SK-N-SH (cell line): ENCODE measurements around the gene CATSPERZ. TPM values are rescaled to one million over a fixed set of nuclear protein-coding genes. Genes with fewer than 3 reads are reported as not detected.
A peak's percentile ranks its signal among the peaks of the same experiment; 100 is the strongest.

ENCODE experiments used
- CTCF ChIA-PET: fragments of 300-600, 350-600 bp; formaldehyde crosslinking; extraction: SDS; loops from one replicate; lab custom pipeline; 2021; lab: Yijun Ruan, JAX
- POLR2A ChIA-PET: fragments of 350-600 bp; sonication (Branson Sonifier 250); formaldehyde crosslinking; extraction: SDS; loops from one replicate; lab custom pipeline; 2020; ENCODE audit warnings: antibody characterized with exemption, inconsistent platforms; lab: Yijun Ruan, JAX
- DNase-seq: peaks from one replicate; pipeline ENCODE4 v3.0.0; 2012
- H2AFZ ChIP-seq: fragments of 200-600 bp; sonication (generic); 2 replicates; pipeline ENCODE4 v1.8.1; 2016; ENCODE audit warnings: antibody characterized with exemption, mild to moderate bottlenecking, low read depth
- H3F3A ChIP-seq: fragments of 200-600 bp; sonication (generic); replicated peaks from 2 replicates; pipeline ENCODE3; 2016; ENCODE audit warnings: antibody characterized with exemption, mild to moderate bottlenecking; ENCODE audit not compliant: insufficient read depth
- H3K27ac ChIP-seq, 2 experiments: fragments of 200-500 bp in 1 of 2; fragments of 200-600 bp in 1 of 2; sonication (Bioruptor generic) in 1 of 2; sonication (generic), shearing (Covaris generic) in 1 of 2; 2 replicates each; pipeline versions ENCODE4 v1.5.1 to v1.6.1; 2014 to 2016; ENCODE audit warnings: low read depth in 2 of 2, inconsistent platforms in 1 of 2, low read length in 1 of 2, mild to moderate bottlenecking in 1 of 2, mixed read lengths in 1 of 2
- H3K27me3 ChIP-seq: fragments of 200-600 bp; sonication (generic), shearing (Covaris generic); 2 replicates; pipeline ENCODE4 v1.6.1; 2016; ENCODE audit warnings: mixed run types; ENCODE audit not compliant: insufficient read depth
- H3K36me3 ChIP-seq, 2 experiments: fragments of 200-500 bp in 1 of 2; fragments of 200-600 bp in 1 of 2; sonication (Bioruptor generic) in 1 of 2; sonication (generic) in 1 of 2; replicated peaks in 1 of 2; 2 replicates each; pipeline versions ENCODE3 to v1.5.1; 2014 to 2016; ENCODE audit warnings: low read length in 1 of 2, mild to moderate bottlenecking in 1 of 2; ENCODE audit not compliant: insufficient read depth in 2 of 2, control insufficient read depth in 1 of 2
- H3K4me1 ChIP-seq, 2 experiments: fragments of 200-500 bp in 1 of 2; fragments of 200-600 bp in 1 of 2; sonication (Bioruptor generic) in 1 of 2; sonication (generic), shearing (Covaris generic) in 1 of 2; 2 replicates each; pipeline versions ENCODE4 v1.5.1 to v1.6.1; 2014 to 2016; ENCODE audit warnings: low read depth in 1 of 2, low read length in 1 of 2, mixed run types in 1 of 2; ENCODE audit not compliant: insufficient read depth in 2 of 2, control insufficient read depth in 1 of 2
- H3K4me2 ChIP-seq: fragments of 200-600 bp; sonication (generic), shearing (Covaris generic); 2 replicates; pipeline ENCODE4 v1.6.1; 2017; ENCODE audit warnings: mixed run types
- H3K4me3 ChIP-seq, 2 experiments: fragments of 200-500 bp in 1 of 2; fragments of 200-600 bp in 1 of 2; sonication (Bioruptor generic) in 1 of 2; sonication (generic), shearing (Covaris generic) in 1 of 2; 2 replicates each; pipeline versions ENCODE4 v1.5.1 to v1.8.1; 2014 to 2016; ENCODE audit warnings: low read depth in 2 of 2, inconsistent platforms in 1 of 2, low read length in 1 of 2, mild to moderate bottlenecking in 1 of 2, mixed read lengths in 1 of 2, moderate library complexity in 1 of 2
- H3K79me2 ChIP-seq: fragments of 200-600 bp; sonication (generic); 2 replicates; pipeline ENCODE4 v1.8.1; 2017; ENCODE audit warnings: mild to moderate bottlenecking; ENCODE audit not compliant: insufficient read depth
- H3K9ac ChIP-seq: fragments of 200-600 bp; sonication (generic); 2 replicates; pipeline ENCODE4 v1.6.1; 2017; ENCODE audit warnings: mixed run types
- H3K9me2 ChIP-seq: fragments of 200-600 bp; sonication (generic); 2 replicates; pipeline ENCODE4 v1.6.1; 2017; ENCODE audit warnings: mixed run types
- H3K9me3 ChIP-seq: fragments of 200-600 bp; sonication (generic); 2 replicates; pipeline ENCODE4 v1.6.1; 2017; ENCODE audit warnings: mixed run types, mild to moderate bottlenecking, moderate library complexity
- H4K20me1 ChIP-seq: fragments of 200-600 bp; sonication (generic); 2 replicates; pipeline ENCODE4 v1.6.1; 2017; ENCODE audit warnings: mild to moderate bottlenecking, mixed run types; ENCODE audit not compliant: insufficient read depth
- ELF1 ChIP-seq: IDR thresholded peaks from 2 replicates; pipeline ENCODE4 v1.4.0; 2012
- EP300 ChIP-seq, 2 experiments: IDR thresholded peaks; 2 replicates each; pipeline versions ENCODE4 v1.4.0 to v1.6.1; 2012; ENCODE audit warnings: borderline replicate concordance in 1 of 2, low read depth in 1 of 2, low read length in 1 of 2
- EZH2phosphoT487 ChIP-seq: fragments of 200-600 bp; sonication (generic); IDR thresholded peaks from 2 replicates; pipeline ENCODE4 v1.6.1; 2017; ENCODE audit warnings: low read depth, mixed run types, mild to moderate bottlenecking, antibody characterized with exemption, moderate library complexity, borderline replicate concordance
- FOSL2 ChIP-seq: IDR thresholded peaks from 2 replicates; pipeline ENCODE4 v1.4.0; 2012; ENCODE audit warnings: low read depth, mild to moderate bottlenecking, moderate library complexity, borderline replicate concordance
- FOXJ3 ChIP-seq: sonication (generic); formaldehyde crosslinking; IDR thresholded peaks from 2 replicates; pipeline ENCODE4 v1.5.1; 2020; ENCODE audit warnings: mild to moderate bottlenecking, missing genetic modification reagents
- FOXM1 ChIP-seq: IDR thresholded peaks from 2 replicates; pipeline ENCODE4 v1.4.0; 2012; ENCODE audit warnings: low read depth, mild to moderate bottlenecking
- GATA2 ChIP-seq: sonication (generic); formaldehyde crosslinking; IDR thresholded peaks from 2 replicates; pipeline ENCODE4 v1.5.0; 2020; ENCODE audit warnings: mild to moderate bottlenecking, missing genetic modification reagents
- IRF3 ChIP-seq: fragments of 150-350 bp; IDR thresholded peaks from 2 replicates; pipeline ENCODE4 v1.6.1; 2016; ENCODE audit warnings: mild to moderate bottlenecking, low read depth, low read length
- JUND ChIP-seq: IDR thresholded peaks from 2 replicates; pipeline ENCODE4 v1.4.0; 2012
- MEF2A ChIP-seq: IDR thresholded peaks from 2 replicates; pipeline ENCODE4 v1.4.0; 2012; ENCODE audit warnings: low read depth, borderline replicate concordance
- MXI1 ChIP-seq: IDR thresholded peaks from 2 replicates; pipeline ENCODE4 v1.6.1; 2012; ENCODE audit warnings: mild to moderate bottlenecking, low read depth, low read length, improper control_type of control experiment
- NFIC ChIP-seq: IDR thresholded peaks from 2 replicates; pipeline ENCODE4 v1.4.0; 2012; ENCODE audit warnings: borderline replicate concordance
- NRF1 ChIP-seq: IDR thresholded peaks from 2 replicates; pipeline ENCODE4 v1.6.1; 2012; ENCODE audit warnings: low read depth, mild to moderate bottlenecking, low read length
- RAD21 ChIP-seq: IDR thresholded peaks from 2 replicates; pipeline ENCODE4 v1.6.1; 2012; ENCODE audit warnings: mild to moderate bottlenecking, low read length
- RCOR1 ChIP-seq: fragments of 150-350 bp; IDR thresholded peaks from 2 replicates; pipeline ENCODE4 v1.6.1; 2017; ENCODE audit warnings: antibody characterized with exemption, low read length
- RFX5 ChIP-seq: IDR thresholded peaks from 2 replicates; pipeline ENCODE4 v1.6.1; 2012; ENCODE audit warnings: mild to moderate bottlenecking, improper control_type of control experiment, low read length
- RXRA ChIP-seq: IDR thresholded peaks from 2 replicates; pipeline ENCODE4 v1.4.0; 2012; ENCODE audit warnings: low read depth, mild to moderate bottlenecking, borderline replicate concordance
- SIN3A ChIP-seq: IDR thresholded peaks from 2 replicates; pipeline ENCODE4 v1.6.1; 2012; ENCODE audit warnings: low read depth, mild to moderate bottlenecking, low read length, moderate library complexity, borderline replicate concordance
- SMC3 ChIP-seq: IDR thresholded peaks from 2 replicates; pipeline ENCODE4 v1.6.1; 2012; ENCODE audit warnings: low read depth, low read length, improper control_type of control experiment
- TAF1 ChIP-seq: IDR thresholded peaks from 2 replicates; pipeline ENCODE4 v1.6.1; 2012; ENCODE audit warnings: low read depth, mild to moderate bottlenecking, low read length, moderate library complexity, borderline replicate concordance
- TCF12 ChIP-seq: IDR thresholded peaks from 2 replicates; pipeline ENCODE4 v1.4.0; 2012
- WGBS: methylation state at CpG from one replicate; pipeline ENCODE4 v1.1.6; 2017; ENCODE audit warnings: low lambda C conversion rate; 5-methylcytosine and 5-hydroxymethylcytosine counted together
- polyA plus RNA-seq, 3 experiments: library from polyadenylated mRNA; depleted of rRNA; stranded (reverse); fragments of >200 nt; gene quantifications; 2 replicates each; pipeline ENCODE4 v1.2.3, GENCODE V29; 2012
- TF ChIP-seq, protein P1 (sequence below): fragments of 150-350 bp; IDR thresholded peaks from 2 replicates; pipeline ENCODE4 v1.6.1; 2017; ENCODE audit warnings: antibody characterized with exemption, low read length, low read depth, borderline replicate concordance
- TF ChIP-seq, protein P2 (sequence below): IDR thresholded peaks from 2 replicates; pipeline ENCODE4 v1.4.0; 2012; ENCODE audit warnings: low read depth
- TF ChIP-seq, protein P3 (sequence below): fragments of 200-600 bp; sonication (generic); IDR thresholded peaks from 2 replicates; pipeline ENCODE4 v1.6.1; 2017; ENCODE audit warnings: antibody characterized with exemption, mild to moderate bottlenecking, moderate library complexity
- TF ChIP-seq, protein P4 (sequence below): IDR thresholded peaks from 2 replicates; pipeline ENCODE4; 2012
- TF ChIP-seq, protein P5 (sequence below): IDR thresholded peaks from 2 replicates; pipeline ENCODE4 v1.4.0; 2012; ENCODE audit warnings: low read depth, borderline replicate concordance

The CATSPERZ gene
- polyA plus RNA-seq, 1 of the 3 experiments (the other 2 are of a cell fraction) = 0.54 TPM

- TF ChIP-seq FOXM1 (no peak), MEF2A (no peak), FOXJ3 (CRISPR knock-in tag) (no peak), RCOR1 (no peak)
Observed at GRCh38 chr11:64304032-64304315, 3.8 kb downstream of the CATSPERZ start (continued).

DNA sequence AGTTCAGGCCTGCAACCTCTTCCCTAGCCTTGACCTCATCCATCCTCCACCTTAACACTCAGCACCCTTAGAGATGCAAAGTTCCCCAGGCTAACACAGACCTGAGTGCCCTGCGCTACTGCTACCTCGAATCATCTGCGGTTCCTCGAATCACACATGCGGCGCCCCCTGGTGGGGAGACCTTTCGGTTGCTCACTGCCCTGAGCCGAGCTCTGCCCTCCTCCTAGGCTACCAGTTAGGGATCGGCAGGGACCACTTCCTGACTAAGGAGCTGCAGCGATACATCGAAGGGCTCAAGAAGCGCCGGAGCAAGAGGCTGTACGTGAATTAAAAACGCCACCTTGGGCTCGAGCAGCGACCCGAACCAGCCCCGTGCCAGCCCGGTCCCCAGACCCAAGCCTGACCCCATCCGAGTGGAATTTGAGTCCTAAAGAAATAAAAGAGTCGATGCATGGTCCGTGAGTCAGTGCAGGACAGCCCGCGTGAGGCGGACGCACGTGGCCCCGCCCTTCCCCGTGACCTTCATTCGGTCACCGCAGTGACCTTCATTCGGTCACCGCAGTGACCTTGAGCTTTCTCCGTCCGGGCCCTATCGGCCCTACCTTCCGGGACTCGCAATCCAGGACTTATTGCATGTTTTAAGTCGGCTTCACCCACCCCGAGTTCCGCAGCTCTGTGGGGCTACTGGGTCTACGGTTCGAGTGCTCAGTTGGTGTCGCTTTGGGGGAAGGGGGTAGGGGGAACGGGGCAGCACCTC, 4.3 kb downstream of the CATSPERZ start:
- under 1% methylated on average over 41 of the region's 46 CpGs for WGBS
- Histone ChIP-seq H3K27me3 (no peaks in the 10 kb centered on the region), H3K4me3 (peak overlapping the region; percentile 67 to 82), H3K4me2 (peak overlapping the region; percentile 84), H3K79me2 (peaks cover 28% of the 10 kb centered on the region; the same call in 1 of the 2 replicates), H2AFZ (peak overlapping the region; percentile 70; the same call in 1 of the 2 replicates), H3F3A (peaks cover 12% of the 10 kb centered on the region), H3K9ac (peak overlapping the region; percentile 68), H3K27ac (peak overlapping the region; percentile 83 to 96), H3K9me2 (no peaks in the 10 kb centered on the region), H3K4me1 (peaks cover 5 to 18% of the 10 kb centered on the region in 2 experiments; a peak in 2 of 4 replicates), H3K9me3 (no peaks in the 10 kb centered on the region), H3K36me3 (peaks cover 0 to 2% of the 10 kb centered on the region in 2 experiments), H4K20me1 (no peaks in the 10 kb centered on the region)
- CTCF ChIA-PET = interaction anchor here (0.6 to 6.7 kb wide), 40 partner anchors 8 to 813 kb away, joined by 3 to 196 read pairs (median 5); partner anchors contain the start of genes ATG2A, BAD, DNAJC4 and FERMT3
- DNase-seq = peak; percentile 88
- POLR2A ChIA-PET = interaction anchor here (0.6 to 5.8 kb wide), 14 partner anchors 8 to 1232 kb away, joined by 3 to 54 read pairs (median 4); partner anchors contain the start of genes BAD, FKBP2, GPR137 and PRDX5
- TF ChIP-seq, protein P1, sequence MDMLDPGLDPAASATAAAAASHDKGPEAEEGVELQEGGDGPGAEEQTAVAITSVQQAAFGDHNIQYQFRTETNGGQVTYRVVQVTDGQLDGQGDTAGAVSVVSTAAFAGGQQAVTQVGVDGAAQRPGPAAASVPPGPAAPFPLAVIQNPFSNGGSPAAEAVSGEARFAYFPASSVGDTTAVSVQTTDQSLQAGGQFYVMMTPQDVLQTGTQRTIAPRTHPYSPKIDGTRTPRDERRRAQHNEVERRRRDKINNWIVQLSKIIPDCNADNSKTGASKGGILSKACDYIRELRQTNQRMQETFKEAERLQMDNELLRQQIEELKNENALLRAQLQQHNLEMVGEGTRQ = no peak
- TF ChIP-seq, protein P2, sequence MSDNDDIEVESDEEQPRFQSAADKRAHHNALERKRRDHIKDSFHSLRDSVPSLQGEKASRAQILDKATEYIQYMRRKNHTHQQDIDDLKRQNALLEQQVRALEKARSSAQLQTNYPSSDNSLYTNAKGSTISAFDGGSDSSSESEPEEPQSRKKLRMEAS = peak; percentile 79
- TF ChIP-seq TAF1 (peak; percentile 32; the same call in 1 of the 2 replicates), FOXM1 (no peak), EZH2phosphoT487 (no peak), NFIC (no peak), SIN3A (no peak; the same call in 1 of the 2 replicates), RFX5 (no peak), ELF1 (no peak), FOSL2 (no peak), TCF12 (no peak), RCOR1 (peak; percentile 21), EP300 (IDR thresholded peaks at IDR 0.05; ENCODE audit: borderline replicate concordance in 1 of 2, low read depth in 1 of 2, low read length in 1 of 2) (no peak), RXRA (no peak), JUND (no peak), SMC3 (peak; percentile 73), GATA2 (CRISPR knock-in tag) (no peak), MXI1 (peak; percentile 57; the same call in 1 of the 2 replicates), RAD21 (peak; percentile 64), NRF1 (no peak), IRF3 (no peak), MEF2A (no peak)
- TF ChIP-seq, protein P3, sequence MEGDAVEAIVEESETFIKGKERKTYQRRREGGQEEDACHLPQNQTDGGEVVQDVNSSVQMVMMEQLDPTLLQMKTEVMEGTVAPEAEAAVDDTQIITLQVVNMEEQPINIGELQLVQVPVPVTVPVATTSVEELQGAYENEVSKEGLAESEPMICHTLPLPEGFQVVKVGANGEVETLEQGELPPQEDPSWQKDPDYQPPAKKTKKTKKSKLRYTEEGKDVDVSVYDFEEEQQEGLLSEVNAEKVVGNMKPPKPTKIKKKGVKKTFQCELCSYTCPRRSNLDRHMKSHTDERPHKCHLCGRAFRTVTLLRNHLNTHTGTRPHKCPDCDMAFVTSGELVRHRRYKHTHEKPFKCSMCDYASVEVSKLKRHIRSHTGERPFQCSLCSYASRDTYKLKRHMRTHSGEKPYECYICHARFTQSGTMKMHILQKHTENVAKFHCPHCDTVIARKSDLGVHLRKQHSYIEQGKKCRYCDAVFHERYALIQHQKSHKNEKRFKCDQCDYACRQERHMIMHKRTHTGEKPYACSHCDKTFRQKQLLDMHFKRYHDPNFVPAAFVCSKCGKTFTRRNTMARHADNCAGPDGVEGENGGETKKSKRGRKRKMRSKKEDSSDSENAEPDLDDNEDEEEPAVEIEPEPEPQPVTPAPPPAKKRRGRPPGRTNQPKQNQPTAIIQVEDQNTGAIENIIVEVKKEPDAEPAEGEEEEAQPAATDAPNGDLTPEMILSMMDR = peak; percentile 96
- TF ChIP-seq, protein P4, sequence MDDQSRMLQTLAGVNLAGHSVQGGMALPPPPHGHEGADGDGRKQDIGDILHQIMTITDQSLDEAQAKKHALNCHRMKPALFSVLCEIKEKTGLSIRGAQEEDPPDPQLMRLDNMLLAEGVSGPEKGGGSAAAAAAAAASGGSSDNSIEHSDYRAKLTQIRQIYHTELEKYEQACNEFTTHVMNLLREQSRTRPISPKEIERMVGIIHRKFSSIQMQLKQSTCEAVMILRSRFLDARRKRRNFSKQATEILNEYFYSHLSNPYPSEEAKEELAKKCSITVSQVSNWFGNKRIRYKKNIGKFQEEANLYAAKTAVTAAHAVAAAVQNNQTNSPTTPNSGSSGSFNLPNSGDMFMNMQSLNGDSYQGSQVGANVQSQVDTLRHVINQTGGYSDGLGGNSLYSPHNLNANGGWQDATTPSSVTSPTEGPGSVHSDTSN = no peak
- TF ChIP-seq, protein P5, sequence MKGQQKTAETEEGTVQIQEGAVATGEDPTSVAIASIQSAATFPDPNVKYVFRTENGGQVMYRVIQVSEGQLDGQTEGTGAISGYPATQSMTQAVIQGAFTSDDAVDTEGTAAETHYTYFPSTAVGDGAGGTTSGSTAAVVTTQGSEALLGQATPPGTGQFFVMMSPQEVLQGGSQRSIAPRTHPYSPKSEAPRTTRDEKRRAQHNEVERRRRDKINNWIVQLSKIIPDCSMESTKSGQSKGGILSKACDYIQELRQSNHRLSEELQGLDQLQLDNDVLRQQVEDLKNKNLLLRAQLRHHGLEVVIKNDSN = peak; percentile 45; the same call in 1 of the 2 replicates
